ACHN (cell line): ENCODE results near the gene TNFRSF19.
A peak's percentile ranks its signal among the peaks of the same experiment; 100 is the strongest.
"Not testable (repeated sequence)": the region's sequence is repeated elsewhere in the genome, so short reads cannot be mapped to it uniquely, and the experiment has no call there.

ENCODE experiments used
- DNase-seq: peaks from one replicate; pipeline ENCODE4 v3.0.0-alpha.2; 2015
- in situ Hi-C: cut with HindIII; loops from 2 replicates; pipeline ENCODE4 v1.10.0; 2017; ENCODE audit warnings: low sequenced_read_pairs, low pct_ligation_motif_present, low pct_unique_long_range_greater_than_20kb

TNFRSF19 gene

DNA sequence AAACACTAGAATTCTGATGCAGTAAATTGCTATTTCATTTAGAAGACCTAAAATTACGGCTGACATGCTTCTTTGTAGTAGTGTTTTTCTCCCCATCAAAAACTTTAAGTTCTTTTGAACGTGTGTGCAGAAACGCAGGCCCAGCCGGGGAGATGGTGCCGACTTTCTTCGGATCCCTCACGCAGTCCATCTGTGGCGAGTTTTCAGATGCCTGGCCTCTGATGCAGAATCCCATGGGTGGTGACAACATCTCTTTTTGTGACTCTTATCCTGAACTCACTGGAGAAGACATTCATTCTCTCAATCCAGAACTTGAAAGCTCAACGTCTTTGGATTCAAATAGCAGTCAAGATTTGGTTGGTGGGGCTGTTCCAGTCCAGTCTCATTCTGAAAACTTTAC, 98.3 kb downstream of the TNFRSF19 start:
- in situ Hi-C loops = no loop called here
- no peak for DNase-seq

- no peak for DNase-seq
- in situ Hi-C loops = no loop called here
These were observed 100.6 kb downstream of the TNFRSF19 start for GRCh38 chr13:23670793-23671192.

DNA sequence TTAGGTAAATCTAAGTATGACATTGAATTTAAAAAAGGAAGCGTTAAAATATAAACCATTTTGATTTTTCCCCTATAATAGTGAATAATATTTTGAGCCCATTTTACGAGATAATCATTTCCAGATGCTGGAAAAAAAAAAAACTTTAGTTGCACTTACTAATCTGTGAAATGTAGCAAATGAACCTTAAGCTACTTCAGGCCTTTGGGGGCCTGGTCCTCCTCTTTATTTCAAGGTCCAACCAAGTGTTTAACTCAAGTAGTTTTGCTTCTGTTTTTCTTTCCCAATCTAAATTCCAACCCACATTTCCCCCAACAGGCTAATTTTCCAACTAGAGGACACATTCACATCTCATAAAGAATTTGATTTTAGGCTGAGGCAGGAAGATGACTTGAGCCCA, 101.2 kb downstream of the TNFRSF19 start:
- DNase-seq = no peak
- in situ Hi-C loops = no loop called here

GRCh38 chr13:23671897-23672296, 101.7 kb downstream of the TNFRSF19 start:
- in situ Hi-C loops = no loop called here
- no peak for DNase-seq

- DNase-seq = no peak
- in situ Hi-C loops = no loop called here
These were observed 102.4 kb downstream of the TNFRSF19 start for GRCh38 chr13:23672616-23673015.

DNA sequence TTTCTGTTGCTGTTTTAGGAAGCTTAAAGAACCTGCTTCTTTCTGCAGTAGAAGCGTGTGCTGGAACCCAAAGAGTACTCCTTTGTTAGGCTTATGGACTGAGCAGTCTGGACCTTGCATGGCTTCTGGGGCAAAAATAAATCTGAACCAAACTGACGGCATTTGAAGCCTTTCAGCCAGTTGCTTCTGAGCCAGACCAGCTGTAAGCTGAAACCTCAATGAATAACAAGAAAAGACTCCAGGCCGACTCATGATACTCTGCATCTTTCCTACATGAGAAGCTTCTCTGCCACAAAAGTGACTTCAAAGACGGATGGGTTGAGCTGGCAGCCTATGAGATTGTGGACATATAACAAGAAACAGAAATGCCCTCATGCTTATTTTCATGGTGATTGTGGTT, 103.1 kb downstream of the TNFRSF19 start:
- no peak for DNase-seq
- in situ Hi-C loops = no loop called here

- no peak for DNase-seq
- in situ Hi-C loops = no loop called here
These were observed 103.8 kb downstream of the TNFRSF19 start for GRCh38 chr13:23673867-23674605.

DNA sequence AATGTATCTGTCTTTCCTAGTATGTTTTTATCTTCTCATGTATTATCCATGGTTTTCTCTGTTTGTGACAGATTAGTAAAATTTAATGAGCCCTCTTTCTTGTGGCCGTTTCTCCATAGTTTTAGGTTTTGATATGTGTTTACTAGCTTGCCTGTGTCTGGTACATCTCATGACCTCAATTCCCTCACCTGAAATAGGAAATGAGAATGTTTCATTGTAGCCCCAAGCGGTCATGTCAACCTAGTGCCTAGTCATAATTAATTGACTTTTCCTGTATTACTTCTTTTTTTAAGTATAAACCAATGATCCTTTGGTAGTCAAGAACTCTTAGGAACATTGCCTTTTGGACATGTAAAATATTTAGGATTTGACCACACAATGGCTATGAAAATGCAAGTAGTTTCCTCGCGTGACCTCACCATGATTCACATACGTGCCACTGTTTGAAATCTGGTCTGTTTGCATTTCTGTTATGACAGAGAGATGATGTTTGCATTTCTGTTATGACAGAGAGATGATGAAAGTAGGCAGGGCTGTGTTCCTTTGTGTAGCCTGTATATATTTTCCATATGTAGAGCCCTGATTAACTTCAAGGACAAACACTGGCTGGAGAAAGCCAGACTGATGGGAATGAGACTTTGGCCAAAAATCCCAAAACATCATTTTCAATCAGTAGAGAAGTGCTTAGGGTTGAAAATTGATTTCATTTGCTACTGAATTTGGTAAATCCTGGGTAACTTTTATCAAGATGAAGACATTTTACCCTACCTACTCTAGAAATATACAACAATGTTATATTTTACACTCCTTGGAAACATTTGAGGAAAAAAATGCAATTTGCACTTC, 104.8 kb downstream of the TNFRSF19 start:
- in situ Hi-C loops = no loop called here
- no peak for DNase-seq

GRCh38 chr13:23677679-23678288, 107.6 kb downstream of the TNFRSF19 start:
- DNase-seq, in situ Hi-C loops: not testable (repeated sequence)

DNA sequence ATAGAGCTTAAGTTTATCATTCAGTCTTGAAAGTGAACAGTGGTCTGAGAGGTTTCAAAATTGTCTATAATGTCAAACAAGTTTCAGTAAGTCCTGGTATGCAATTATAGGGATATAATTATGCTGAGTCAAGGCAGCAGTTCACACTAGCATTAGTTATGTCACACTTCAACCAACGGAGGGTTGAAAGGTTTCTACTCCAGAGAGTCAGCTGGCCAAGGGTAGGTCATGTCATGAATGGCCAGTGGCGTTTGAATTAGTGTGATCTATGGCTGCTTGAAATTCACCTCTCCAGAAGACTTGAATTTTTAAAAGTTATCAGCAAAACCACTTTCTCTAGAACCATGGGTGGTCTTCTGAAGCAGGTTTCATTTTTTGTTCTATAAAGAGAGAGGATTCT, 108.6 kb downstream of the TNFRSF19 start:
- in situ Hi-C loops = no loop called here
- peak; percentile 64 for DNase-seq

GRCh38 chr13:23679220-23679619, 109.0 kb downstream of the TNFRSF19 start:
- peak; percentile 87 for DNase-seq
- in situ Hi-C loops = no loop called here

GRCh38 chr13:23680845-23681669, 110.8 kb downstream of the TNFRSF19 start:
- peak; percentile 12 for DNase-seq
- in situ Hi-C loops = no loop called here

DNA sequence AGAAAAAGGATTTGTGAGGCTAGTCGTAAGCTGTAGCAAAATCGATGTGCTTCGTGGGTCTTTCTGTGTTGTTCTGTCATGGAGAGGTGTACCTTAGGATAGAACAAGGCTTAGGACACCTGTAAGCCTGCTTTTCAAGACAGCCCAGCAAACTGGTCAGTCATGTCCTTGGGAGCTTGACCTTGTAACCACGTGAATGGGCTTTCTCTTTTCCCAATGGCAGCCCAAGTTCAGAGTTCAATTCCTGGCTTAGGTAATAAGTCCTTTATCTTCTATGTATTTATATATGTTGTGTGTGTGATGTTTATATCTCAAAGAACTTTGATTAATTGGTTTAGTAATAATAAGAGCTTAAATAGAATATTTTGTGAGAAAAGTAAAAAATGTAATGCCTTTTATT, 112.9 kb downstream of the TNFRSF19 start:
- DNase-seq = no peak
- in situ Hi-C loops = no loop called here

- no peak for DNase-seq
- in situ Hi-C loops = no loop called here
These were observed 114.4 kb downstream of the TNFRSF19 start for GRCh38 chr13:23684647-23685046.

DNA sequence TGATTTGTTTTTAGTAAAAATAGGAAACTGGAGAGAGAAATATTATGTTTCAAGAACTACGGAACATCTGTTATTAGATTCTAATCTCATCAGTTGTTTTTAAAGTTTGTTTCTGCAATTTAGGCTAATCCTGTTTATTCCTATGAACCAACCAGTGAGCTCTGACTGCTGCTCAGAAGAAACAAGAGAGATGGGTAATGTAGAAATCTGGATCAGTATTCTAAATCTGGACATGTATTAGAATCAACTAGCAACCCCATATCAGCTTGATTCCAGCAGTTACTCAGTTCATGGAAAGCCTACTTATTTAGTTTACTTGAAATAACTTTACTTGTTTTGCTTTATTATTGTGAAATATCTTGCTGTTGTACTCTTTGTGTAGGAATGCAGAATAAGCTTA, 115.2 kb downstream of the TNFRSF19 start:
- no peak for DNase-seq
- in situ Hi-C loops = no loop called here

GRCh38 chr13:23686948-23687347, 116.7 kb downstream of the TNFRSF19 start:
- in situ Hi-C loops = no loop called here
- no peak for DNase-seq

GRCh38 chr13:23687614-23688013, 117.4 kb downstream of the TNFRSF19 start:
- no peak for DNase-seq
- in situ Hi-C loops = no loop called here

DNA sequence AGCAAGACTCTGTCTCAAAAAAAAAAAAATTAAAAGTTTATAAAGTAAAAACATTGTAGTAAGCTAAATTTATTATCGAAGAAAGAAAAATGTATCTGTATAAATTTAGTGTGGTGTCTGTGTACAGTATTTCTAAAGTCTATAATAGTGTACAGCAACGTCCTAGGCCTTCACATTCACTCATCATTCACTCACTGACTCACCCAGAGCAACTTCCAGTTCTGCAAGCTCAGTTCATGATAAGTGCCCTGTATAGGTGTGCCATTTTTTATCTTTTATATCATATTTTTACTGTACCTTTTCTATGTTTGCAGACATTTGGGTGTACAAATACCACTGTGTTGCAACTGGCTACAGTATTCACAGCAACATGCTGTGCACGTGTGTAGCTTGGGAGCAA, 118.1 kb downstream of the TNFRSF19 start:
- no peak for DNase-seq
- in situ Hi-C loops = no loop called here

- in situ Hi-C loops = no loop called here
- DNase-seq = no peak
These were observed 120.5 kb downstream of the TNFRSF19 start for GRCh38 chr13:23690668-23691067.
